Fibroblast of skin of abdomen (primary cell): ENCODE results near the gene SS18.

Experiments used
- DNase-seq: peaks from one replicate; pipeline ENCODE4 v3.0.0-alpha.2; 2013

The SS18 gene

GRCh38 chr18:26071725-26072124 is 18.7 kb downstream of the SS18 start:
- no peak for DNase-seq

DNA sequence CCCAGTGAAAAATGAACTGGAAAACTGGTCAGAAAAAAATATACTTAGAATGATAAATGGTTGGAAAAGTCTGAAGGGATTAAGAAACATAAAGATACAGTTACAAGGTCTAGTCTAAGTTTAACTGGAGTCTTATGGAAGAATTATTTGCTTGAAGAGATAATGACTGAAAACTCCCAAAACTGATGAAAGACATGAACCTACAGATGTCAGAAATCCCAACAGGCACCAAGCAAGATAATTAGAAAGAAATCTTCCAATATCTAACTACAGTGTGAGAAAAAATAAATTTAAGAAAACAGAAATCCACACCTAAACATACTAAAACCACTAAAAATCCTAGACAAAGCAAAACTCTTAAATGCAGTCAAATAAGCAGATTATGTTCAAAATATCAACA is 19.4 kb downstream of the SS18 start:
- DNase-seq, result no peak

GRCh38 chr18:26059357-26059756 is 31.1 kb downstream of the SS18 start:
- no peak for DNase-seq

- DNase-seq, result peak; percentile 66
Observed at GRCh38 chr18:26057344-26057773, 33.1 kb downstream of the SS18 start.

GRCh38 chr18:26056291-26056690 is 34.1 kb downstream of the SS18 start:
- DNase-seq, result peak; percentile 37

DNA sequence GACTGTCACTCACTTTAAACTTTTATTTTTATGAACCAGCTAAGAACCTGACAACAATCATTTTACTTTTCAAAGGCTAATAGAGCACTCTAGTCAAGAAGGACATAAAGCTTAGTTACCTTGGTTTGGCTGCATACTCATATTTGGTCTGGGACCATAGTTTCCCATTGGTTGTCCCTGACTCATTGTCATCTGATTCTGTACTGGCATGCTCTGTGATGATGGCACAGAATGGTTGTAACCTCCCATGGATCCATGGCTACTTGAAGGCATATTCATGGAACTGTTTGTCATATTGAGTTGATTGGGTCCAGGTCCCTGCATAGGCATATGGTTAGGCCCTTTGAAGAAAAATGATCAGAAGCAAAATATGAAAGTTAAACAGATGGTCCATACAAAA is 37.9 kb downstream of the SS18 start:
- DNase-seq, result no peak

- DNase-seq, result no peak
Observed at GRCh38 chr18:26051843-26052242, 38.6 kb downstream of the SS18 start.

DNA sequence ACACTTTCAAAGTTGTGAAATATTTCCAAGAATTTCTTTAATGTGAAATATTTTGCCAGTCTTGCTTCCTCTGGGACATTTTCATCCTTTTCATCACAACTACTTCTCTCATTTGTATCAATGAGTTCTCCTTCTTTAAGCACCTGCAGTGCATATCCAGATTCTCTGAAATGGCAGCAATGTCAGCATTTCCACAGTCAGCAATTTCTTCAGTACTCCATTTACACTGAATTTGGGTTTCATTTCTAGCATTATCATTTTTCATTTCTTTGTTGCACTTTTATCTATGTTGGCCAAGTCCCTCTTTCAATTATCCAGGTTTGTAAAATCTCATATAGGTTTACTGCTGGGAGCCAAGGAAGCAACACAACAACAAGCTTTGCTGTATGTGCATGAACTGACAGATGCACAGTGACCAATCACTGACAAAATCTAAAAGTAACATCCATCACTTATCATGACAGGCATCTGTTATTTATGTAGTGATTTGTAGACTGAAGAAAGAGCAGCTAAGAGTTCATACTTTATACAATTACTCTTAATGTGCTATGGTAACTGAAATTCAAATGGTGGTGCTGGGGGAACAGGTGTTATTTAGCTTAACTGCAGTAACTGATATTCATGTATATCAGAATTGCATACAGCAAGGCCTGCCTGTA is 43.9 kb downstream of the SS18 start:
- DNase-seq, result no peak

DNA sequence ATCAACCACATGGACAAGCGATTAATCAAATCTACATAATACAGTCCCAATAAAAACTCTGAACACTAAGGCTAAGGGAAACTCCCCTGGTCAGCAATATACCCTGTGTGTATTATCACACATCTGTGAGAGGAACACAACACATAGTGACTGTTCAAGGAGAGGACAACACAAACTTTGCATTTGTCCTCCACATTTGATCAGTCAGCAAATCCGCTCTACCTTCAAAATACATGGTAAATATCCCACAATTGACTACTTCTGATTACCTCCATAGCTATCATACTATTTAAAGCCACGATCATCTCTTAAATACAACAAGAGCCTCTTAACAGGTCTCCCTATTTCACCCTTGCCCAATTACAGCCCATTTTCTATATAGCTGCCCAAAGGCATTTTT is 45.6 kb downstream of the SS18 start:
- no peak for DNase-seq

DNA sequence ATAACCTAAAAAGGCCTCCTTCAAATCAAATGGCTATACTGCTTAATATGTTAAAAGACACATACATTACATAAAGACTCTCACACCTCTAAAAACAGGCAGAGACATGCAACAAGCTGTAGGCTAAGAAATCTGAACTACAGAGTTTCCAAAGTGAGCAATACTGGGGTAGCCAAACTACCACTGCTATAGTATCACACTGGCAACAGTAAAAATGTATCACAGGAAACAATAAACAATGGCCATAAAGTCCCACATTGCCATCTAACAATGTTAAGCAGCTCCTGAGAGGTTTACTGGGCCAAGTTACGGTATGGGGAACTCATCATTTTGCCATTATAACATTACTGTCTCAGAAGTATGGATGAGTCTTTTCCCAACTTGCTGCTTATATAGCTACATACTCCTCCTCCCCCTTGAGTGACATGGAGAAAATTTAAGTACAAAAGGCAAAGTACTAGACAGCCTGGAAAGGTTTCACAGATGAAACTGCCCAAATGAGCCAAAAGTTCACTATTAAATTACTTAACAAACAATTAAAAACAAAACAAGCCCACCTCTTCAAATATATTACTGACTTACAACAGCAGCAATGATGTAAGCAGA is 50.3 kb downstream of the SS18 start:
- no peak for DNase-seq

- no peak for DNase-seq
Observed at GRCh38 chr18:26039203-26039602, 51.2 kb downstream of the SS18 start.

GRCh38 chr18:26036635-26037034 is 53.8 kb downstream of the SS18 start:
- DNase-seq, result no peak

DNA sequence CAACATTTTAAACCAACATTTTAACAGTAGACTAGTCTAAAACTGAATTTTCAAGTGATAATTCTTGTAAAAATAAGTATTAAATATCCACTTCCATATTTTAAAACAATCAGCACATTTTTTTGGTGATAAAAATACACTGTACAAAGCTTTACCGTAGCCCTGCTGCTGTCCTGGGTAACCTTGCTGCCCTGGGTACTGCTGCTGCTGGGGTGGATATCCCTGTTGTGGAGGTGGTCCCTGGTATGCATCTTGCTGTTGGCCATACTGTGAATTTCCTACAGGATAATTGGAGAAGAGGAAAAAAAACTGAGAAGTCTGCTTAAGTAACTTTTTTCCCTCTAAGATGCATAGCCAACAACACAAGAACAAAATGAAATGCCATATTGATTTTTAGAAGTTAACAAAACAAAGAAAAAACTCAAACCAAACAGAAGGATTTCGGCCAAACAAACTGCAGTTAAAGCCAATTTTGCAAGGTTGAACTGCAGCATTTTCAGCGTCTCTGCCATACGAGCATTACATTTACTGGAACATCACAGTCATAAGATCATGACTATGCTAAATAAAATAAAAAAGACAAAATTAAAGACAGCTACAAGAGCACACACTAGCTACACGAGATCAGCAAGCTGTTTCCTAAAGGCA is 55.4 kb downstream of the SS18 start:
- DNase-seq, result no peak

DNA sequence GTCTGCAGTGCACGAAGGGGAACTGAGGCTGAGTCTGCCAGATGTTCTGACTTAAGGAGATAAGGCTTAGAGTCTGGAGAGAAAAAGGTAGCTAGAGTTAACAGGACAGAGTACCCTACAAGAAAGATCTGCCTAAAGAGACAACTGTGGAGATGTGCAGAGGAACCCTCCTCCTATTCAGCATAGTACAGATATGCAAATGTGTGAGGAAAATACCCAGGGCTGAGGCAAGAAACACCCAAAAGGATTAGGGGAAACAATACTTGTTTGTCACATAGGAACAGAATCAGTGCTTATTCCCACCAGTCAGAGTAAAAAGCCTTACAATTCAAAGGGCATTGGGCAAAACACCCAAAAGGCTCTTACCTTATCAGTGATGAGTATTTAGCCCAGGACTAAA is 67.8 kb downstream of the SS18 start:
- no peak for DNase-seq

- DNase-seq, result no peak
Observed at GRCh38 chr18:26021061-26021754, 69.2 kb downstream of the SS18 start.

DNA sequence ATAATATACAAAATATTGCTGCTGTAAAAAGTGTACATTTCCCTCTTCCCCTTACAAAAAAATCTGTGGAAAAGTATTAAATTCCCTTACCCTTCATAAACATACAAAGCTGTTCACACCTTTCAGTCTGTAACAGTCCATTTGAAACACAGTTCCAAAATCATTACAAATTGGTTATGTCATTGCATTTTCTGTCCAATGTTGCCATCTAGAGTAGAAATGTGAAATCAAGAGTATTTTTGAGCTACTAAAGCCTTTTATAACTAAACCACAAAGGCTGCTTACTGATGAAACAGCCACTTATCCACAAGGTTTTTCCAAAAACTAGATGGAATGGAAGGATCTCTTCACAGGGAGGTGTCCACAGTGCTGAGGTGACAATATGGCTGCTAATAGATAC is 72.5 kb downstream of the SS18 start:
- DNase-seq, result peak; percentile 13

DNA sequence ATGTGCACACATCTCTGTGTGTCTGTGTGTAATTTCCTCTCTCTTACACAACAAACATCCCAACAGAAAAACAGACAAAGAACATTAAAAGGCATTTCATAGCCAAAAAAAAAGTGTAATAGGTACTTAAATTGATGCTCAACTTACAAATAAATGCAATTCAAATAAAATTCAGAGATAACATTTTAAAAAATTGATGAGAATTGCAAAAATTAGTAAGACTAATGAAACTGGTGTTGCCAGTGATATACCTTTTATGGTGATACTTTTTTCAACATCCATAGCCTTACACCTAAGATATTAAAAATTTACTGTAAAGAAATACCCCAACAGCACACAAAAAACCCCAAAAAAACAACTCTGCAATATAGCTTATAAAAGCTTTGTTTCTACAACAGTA is 76.0 kb downstream of the SS18 start:
- DNase-seq, result no peak

- no peak for DNase-seq
Observed at GRCh38 chr18:26008619-26009018, 81.8 kb downstream of the SS18 start.

- no peak for DNase-seq
Observed at GRCh38 chr18:26008096-26008495, 82.3 kb downstream of the SS18 start.

DNA sequence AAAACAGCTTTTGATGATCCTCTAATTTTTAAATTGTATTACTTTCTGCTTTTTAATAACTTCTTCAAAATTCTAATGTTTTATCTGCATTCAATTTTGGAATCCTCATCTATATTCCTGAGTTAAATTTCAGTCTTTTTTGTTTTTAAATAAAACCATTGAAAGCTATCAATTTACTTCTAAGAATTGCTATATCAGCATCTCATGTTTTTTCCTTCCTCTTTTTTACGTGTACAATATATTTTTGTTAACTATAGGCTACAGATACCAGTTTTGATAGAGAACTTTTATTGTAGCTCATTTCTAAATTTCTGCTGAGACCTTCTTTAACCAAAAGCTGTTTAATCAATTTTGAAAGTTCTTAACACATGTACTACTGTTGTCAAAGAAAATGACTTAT is 84.5 kb downstream of the SS18 start:
- DNase-seq, result no peak

GRCh38 chr18:26004832-26005231 is 85.6 kb downstream of the SS18 start:
- DNase-seq, result no peak

DNA sequence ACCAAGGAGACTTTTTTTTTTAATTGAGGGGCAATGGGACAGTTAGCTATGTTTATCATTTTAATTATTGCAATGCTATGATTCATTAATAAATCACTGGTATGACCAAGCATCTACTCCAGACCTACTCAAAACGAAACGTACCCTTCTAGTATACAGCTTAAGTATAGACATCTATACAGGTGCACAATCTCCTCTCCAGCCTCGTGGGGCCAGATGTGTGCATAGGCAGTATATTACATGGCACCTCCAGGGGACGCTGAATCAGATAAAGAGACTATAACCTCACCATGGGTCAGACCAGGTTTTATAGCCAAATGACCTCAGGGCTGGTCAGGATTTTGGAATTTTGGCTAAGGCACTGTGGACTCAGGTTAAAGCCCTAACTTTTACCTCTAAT is 86.6 kb downstream of the SS18 start:
- DNase-seq, result no peak

GRCh38 chr18:26003356-26003755 is 87.1 kb downstream of the SS18 start:
- no peak for DNase-seq
